NCI-H2227 treated with DMSO at 0.1 percent for 48 hours (cell line): ENCODE data around the gene ECEL1.
A peak's percentile ranks its signal among the peaks of the same experiment; 100 is the strongest.

ENCODE experiments used
- DNase-seq: peaks from one replicate; lab custom pipeline; 2025; lab: John Stamatoyannopoulos, UW

ECEL1 gene

GRCh38 chr2:232497348-232497747, 9.7 kb upstream of the ECEL1 start:
- no peak for DNase-seq

DNA sequence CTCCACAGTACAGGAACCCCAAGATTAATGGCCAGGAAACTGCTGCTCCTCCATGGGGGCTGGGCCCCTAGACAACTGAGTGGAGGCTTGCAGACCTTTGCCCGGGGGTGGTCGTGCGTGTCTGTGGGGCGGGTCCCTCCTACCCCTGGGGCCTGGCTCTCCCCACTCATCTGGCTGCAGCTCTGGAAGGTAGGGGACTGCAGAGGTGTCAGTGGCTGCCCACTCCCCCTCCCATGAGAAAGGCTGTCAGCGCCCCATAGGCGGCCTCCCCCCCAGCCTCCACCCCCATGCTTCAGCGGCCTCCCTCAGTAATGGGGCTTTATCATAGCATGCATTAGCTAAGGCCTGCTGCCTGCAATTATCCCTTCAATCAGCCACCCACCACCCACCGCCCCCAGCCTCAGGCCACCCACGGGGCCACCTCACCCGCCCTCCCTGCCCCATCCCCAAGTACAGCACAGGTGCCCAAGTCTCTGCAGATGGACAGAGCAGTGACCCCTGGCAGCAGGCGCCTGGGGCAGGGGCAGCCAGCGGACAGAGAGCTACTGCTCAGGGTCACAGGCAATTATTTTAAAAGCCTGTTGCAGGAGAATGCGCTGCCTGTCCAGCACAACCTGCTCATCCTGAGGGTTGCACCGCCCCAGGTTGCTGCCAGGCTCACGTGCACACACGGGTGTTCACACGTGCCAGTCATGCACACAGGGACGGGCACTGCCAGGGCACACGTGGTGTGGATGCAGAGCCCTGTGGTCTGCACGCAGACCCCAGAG, 9.1 kb upstream of the ECEL1 start:
- peak; percentile 45 for DNase-seq

GRCh38 chr2:232495292-232495691, 7.7 kb upstream of the ECEL1 start:
- no peak for DNase-seq

- no peak for DNase-seq
These were observed 6.9 kb upstream of the ECEL1 start for GRCh38 chr2:232494542-232494941.

DNA sequence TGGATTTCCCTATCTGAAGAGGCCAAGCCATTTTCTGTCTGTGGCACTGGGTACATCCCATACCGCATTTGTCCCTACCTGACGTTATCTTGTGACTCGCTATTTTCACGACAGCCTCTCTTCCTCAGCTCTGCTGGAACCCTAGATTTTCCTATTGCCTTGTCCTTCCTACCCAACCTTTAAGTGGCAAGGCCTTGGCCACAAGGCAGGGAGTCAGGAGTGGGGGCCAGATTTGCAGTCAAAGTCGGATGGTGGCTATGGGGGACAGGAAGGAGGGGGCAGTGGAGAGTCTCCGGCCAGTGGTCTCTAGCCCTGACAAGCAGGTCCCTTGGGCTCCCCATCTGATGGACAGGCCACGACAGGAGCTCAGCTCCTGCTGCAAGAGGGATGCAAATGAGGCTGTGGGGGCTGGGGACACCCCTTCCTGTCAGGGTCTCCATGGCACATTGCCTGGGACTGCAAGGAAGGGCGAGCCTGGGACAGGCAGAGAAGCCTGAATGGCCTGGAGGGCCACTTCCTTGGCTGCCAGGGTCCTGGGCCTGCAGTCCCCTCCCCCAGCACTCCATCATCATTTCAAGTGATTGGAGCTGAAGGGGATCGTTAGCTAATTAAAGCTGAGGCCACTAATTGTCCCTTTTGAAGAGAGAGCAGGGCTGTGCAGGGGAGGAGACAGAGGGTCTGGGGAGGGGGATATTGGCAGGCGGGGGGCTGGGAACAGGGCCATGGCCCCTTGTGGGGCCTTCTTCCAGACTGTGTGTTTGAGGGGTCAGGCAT, 6.3 kb upstream of the ECEL1 start:
- DNase-seq: no peak

DNA sequence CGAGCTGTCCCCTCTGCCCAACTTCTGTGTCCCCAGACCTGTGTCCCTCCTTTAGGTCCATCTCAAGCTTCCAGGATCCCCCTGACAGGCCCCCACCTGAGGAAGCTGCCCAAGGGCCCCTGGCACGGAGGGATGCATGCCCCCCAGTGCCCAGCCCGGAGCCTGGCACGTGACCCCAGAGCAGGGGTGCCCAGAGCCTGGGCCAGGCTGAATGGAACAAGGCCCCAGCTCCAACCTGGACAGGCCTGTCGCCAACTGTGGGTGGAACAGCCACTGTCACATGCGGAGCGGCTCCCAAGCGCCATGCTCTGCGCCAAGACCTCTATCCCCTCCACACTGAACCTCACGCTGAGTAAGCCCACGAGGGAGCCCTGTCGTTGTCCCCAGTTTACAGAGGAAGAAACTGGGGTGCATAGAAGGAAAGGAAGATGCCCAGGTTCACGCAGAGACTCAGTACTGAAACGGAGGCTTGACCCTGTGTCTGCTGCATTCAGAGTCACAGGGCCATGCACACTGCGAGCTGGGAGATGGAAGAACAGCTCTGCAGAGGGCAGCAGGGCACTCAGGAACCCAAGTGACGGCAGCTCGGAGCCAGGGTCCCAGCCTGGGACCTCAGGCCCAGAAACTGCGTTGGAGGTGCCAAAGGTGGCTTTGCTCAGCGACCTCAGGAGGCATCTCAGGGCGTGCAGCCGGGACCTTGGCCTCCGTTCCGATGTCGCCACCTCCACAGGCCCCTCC, 5.5 kb upstream of the ECEL1 start:
- DNase-seq: no peak

GRCh38 chr2:232492236-232492848, 4.7 kb upstream of the ECEL1 start:
- no peak for DNase-seq

DNA sequence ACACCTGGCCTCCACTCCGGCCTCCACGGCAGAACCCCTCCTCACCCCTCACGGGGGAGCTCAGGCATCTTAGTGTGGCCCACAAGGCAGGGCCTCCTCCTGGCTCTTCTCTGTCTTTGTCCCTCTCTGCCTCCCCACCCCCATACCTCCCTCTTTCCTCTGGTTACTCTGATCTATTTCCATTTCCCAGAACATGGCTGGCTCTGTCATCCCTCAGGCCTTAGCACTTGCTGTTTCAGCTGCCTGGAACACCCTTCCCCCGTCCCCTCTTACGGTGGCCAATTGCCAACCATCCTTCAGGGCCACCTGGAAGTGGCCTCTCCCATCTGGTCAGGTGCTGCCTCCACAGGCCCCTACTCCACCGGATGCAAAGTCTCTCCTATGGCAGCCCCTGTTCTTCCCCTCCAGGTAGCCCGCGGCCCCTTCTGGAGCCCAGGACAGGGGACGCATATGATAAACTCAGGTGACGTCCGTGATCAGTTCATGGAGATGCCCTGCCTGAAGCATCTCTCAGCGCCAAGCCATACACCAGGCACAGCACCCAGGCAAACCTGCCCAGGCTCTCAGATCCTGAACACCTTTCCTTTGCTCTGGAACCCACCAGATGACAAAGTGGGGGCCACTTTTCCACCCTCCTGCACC, 3.6 kb upstream of the ECEL1 start:
- no peak for DNase-seq

- DNase-seq: no peak
These were observed 2.8 kb upstream of the ECEL1 start for GRCh38 chr2:232490221-232491138.

DNA sequence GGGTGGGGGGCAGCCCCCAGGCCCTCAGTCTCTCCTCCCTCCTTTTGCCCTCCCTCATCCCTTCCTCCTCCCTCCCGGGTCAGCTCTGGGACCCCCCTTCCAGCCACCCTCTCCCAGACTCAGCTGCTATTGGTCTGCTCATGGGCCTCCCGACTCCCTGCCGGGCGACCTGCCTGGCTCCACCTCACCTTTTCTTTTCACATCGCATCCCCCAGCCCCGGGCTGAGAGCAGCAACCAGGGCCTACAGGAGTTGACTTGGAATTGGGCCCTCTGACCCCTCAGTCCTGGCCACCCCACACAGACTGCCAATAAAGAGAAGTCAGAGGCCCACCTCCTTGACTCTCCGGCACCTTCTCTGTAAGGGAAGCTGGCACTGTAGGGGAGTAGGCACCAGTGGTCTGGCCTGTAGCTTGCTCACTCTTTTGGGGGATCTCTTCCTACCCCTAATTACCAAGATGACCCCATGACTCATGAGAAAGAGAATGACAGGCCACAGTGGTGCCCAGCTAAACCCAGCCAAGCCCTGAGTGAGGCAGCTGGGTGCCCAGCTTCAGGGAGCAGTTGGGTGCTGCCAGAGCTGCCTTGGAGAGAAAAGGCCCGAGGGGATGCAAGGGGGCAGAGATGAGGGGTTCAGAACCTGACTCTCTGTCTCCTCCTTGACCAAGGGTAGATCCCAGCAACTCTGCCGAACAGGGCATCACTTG, 2.0 kb upstream of the ECEL1 start:
- no peak for DNase-seq

DNA sequence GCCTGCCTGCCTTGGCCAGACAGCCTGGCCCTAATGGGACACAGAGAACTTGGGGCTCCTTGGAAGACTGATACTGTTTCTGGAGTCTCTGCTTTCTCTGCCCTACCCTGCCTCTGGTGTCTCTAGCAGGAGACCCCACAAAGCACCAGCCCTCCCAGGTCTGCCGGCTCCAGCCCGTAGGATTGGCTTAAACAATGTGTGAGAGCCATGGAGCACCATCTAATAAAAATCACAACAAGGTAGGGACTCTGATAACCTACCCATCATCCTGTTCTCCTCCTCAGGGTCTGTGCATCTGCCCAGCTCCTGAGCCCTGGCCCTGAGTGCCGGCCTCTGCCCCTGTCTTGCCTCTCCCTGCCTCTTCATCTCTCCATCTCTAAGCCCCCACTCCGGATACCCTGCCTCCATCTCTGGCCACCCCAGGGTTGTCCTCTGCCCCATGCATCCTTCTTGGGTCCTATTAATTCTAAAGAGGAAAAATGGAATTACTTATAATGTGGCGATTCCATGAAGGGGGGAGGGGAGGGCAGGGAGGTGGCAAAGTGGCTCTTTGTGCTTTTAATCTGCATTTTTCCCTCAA, 1.2 kb upstream of the ECEL1 start:
- no peak for DNase-seq

- no peak for DNase-seq
These were observed 570 bp upstream of the ECEL1 start for GRCh38 chr2:232488097-232488711.

DNA sequence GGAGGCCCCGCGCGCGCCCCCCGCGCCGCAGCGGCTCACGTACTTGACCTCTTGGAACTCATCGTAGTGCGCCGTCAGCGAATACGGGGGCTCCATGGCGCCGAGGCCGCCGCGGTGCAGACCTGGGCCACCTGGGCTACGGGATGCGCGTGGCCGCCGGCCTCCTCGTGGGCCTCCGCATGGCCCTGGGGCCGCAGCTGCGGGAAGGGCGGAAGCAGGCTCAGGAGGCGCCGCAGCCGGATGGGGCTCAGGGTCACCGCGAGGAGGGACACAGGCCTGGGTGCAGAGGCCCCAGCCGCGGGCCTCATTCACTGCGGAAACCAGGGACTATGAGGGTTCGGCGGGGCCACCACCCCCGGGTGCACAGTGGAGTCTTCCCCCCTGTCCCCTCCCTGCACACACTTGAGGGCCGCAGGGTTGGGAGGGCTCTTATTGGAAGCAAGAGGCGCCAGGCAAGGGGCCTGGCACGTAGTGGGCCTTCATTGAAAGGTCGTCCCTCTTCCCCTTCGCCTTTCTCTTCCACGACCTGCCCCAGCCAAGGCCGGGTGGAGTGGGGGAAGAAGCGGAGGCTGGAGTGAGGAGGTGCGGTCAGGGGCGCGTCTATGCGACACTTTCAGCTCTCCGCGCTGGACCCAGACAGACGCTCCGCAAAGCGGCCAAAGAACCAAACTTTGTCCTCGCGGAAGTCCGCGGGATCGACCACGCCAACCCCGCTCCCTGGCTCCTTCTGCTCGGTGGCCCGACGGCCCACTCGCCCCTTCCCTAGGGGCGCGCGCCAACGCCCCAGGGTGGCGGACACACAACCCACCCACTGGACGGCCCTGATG, 863 bp downstream of the ECEL1 start:
- no peak for DNase-seq

DNA sequence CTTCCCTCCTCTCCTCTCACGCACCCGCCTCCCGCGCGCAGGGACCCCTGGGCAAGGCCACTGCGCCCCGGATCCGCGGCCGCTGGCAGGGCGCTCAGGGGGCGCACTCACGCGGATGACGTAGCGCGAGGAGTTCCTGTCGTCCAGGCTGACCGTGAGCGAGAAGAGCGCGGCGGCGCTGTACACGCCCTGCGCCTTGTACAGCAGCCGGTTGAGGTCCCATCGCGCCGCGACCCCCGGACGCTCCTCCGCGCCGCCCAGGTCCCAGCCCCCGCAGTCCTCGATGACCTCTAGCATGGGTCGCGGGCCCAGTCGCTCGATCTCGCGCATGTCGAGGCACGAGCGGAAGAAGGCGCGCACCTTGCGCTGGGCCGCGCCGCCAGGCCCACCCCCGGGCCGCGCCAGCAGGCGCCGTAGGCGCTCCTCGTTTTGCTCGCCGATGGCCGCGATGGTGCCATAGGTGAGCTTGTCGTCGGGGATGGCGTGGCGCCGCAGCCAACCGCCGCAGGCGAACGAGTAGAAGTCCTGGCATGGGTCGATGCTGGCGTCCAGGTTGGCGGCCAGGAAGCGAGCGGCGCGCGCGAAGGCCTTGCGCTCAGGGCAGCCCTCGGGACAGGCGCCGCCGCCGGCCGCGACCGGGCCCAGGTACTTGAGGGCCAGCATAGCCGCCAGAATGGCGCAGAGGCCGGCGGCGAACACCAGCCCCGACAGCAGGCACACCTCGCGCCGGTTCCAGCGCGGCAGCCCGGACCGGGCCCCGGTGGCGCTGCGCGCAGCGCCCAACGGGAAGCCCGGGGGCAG, 1.7 kb downstream of the ECEL1 start:
- peak; percentile 57 for DNase-seq

DNA sequence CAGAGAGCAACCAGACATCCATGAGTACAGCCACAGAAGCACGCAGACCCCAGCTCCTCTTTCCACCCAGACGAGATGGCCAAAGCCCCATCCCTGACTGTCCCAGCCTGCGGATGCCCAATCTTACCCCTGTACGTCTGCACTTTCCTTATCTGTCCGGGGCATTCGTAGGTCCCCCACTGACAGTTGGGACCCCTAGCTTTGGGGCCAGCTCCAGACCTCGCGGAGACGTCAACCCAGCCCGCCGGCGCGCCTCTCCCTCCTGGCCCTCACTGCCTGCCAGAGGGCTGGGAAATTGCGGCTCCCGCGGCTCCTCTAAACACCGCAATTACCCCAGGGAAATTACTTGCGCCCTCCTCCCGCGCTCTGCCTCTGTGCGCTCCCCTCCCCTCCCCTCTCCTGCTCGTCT, 2.3 kb downstream of the ECEL1 start:
- DNase-seq: peak; percentile 71

- DNase-seq: no peak
These were observed 2.8 kb downstream of the ECEL1 start for GRCh38 chr2:232484628-232485347.
